ENCODE data around the gene C5orf63.
A peak's percentile ranks its signal among the peaks of the same experiment; 100 is the strongest.
"Not testable (repeated sequence)": the region's sequence is repeated elsewhere in the genome, so short reads cannot be mapped to it uniquely, and the experiment has no call there.

The C5orf63 gene

GRCh38 chr5:127005282-127005681 is 68.0 kb downstream of the C5orf63 start:
- not testable (repeated sequence) for DNase-seq

DNA sequence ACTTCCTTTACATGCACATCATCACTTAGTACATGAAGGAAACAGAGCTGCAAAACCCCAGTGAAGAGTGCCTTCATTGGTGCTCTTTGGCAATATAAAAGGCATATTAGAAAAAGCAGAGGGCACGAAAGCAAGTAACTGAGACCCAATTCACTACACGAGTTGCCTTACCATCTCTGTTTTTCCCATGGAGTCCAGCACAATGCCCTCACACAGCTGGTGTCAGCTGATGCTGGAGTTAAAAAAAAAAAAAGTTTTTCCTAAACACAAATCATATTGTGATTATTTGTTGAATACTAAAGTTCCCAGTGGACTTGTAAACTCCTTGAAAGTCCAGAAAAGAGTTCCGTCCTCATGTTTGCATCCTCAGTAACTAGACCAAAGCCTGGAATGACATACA is 68.6 kb downstream of the C5orf63 start:
- no peak for DNase-seq

GRCh38 chr5:127003798-127004495 is 69.4 kb downstream of the C5orf63 start:
- no peak for DNase-seq

GRCh38 chr5:127002390-127002789 is 70.9 kb downstream of the C5orf63 start:
- DNase-seq, result no peak

GRCh38 chr5:127001621-127002296 is 71.5 kb downstream of the C5orf63 start:
- peak; percentile 33 for DNase-seq
